ENCODE measurements around the gene GBE1.
A peak's percentile ranks its signal among the peaks of the same experiment; 100 is the strongest.

Gene GBE1

DNA sequence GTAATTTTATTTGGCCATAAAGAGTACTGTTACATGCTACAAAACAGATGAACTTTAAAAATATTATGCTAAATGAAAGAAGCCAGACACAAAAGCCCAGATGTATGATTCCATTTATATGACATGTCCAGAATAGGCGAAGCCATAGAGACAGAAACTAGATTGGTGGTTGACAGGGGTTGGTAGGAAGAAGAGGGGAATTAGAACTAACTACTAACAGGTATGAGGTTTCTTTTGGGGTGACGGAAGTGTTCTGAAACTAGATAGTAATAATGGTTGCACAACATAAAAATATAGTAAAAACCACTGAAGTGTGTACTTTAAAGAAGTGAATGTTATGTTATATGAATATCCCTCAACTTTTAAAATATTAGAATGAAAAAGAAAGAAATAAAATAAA is 66.1 kb downstream of the GBE1 start:
- no peak for DNase-seq

DNA sequence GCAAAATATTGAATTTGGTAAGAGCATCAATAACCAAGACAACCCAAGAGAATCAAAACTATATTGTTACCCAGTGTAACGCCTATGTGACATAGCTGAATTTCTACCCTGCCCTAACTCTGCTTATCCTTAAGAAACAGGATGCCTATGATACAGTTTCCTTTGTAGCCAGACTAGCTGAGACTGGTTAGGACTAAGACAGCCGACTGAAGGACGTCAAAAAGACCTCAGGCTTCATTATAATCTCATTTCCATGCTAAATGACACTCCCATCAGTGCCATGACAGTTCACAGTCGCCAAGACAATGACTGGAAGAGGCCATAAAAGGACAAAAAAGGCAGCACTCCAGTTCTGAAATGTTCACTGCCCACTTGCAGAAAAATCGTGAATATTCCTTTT is 66.8 kb downstream of the GBE1 start:
- no peak for DNase-seq

DNA sequence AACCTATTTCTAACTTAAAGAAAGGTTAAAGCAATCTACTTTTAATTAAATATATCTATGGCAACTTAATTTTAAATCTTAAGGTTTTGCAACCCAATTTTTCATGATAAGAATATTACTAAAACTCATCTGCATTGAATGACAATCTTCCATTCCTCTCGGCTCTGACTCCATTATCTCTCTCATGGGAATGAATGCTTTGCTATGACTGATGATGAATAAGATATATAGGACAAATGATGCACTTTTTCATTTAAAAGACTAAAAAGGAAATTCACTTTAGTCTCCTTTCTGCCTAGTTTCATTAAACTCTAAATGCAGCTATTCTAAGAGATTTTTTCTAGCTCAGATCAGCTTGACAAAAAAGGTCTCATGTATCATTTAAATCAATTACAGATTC is 68.7 kb downstream of the GBE1 start:
- no peak for DNase-seq

DNA sequence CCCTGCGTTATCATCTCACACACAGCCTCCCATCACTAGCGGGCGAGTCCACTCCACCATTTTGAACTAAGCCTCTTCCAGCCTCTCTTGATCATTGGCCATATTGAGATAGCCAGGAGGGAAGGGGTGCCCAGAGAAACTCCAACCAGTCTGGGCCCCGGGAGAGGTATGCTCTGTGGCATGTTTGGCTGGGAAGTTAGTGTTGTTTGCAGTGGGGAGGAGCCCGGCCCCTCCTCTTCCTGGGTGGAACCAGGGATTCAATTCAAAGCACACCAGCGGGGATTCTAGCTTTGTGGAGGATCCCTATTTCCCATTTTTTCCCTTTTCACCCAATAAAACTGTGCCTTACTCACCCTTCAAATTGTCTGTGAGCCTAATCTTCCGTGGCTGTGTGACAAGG is 71.8 kb downstream of the GBE1 start:
- DNase-seq = no peak

DNA sequence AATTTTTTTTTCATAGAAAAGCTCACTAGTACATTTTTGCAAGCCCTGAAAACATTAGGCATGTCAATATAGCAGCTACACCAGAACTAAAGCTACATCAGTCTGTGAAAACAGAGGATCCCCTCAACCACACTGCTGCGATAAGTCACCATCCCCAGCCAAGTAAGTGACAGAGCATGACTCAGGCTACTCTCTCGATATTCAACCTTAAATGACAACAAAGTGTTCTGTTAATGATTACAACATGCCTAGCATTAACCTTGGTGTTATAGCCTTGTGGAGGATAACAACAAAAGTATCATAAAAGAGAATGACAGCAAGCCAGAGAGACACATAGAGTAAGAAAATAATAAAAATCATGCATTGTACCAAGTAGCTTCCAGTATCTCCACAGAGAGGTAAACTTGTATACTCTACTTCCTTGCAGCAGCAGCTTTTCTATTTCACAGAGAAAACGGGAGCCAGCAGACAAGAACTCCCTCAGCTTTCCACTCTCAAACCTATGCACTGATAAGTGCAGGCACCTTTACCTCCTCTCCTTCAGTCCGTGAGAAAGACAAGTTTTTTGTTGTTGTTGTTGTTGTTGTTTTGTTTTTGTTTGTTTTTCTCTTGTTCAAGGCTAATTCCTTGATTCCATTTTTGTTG is 76.6 kb downstream of the GBE1 start:
- DNase-seq = no peak

DNA sequence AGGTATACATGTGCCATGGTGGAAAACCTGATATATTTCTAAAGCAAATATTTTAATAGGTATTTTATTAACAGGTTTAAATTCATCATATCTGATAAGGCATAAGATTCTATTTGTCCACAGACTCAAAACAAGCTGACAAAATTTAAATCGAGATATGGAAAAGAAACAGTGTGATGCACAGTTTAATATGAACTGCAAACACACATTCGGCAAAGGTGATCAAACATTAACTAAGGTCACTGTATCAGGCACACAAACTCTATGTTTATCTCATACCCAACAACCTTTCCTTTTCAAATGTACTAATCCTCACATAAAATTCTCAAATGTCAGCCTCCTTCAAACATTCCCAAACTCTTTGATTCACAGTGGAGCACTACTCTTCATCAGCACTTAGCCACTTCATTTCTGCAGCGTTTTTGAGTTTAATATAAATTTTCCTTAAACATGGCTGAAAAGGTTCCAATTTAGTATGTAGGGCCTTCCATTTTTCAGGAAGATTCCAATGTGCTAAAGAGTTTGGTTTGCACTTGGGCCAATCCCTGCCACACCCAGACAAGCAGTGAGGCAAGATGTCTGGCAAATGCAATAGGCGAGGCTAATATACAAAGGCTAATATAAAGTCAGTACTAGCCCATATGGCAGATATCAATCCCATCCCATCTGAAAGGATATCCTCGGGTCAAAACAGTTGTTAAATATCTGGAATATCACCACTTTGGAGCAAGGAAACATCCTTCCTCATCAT is 84.6 kb downstream of the GBE1 start:
- no peak for DNase-seq

DNA sequence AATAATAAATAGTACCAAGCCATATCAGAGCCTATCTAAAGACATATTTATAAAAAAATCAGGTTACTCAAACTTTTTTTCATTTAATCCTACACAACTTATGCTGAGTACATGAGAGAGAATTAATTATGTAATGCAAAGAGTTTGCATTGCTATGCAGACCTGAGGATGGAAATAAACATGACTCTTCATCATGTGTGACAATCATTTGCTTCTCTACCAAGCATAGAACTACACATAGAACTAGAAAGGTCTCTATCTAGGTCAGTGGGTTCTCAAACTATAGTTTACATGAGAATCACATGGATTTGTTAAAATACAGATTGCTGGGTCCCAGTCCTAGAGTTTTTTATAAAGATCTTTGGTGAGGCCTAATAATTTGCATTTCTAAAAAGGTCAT is 86.8 kb downstream of the GBE1 start:
- DNase-seq = no peak

DNA sequence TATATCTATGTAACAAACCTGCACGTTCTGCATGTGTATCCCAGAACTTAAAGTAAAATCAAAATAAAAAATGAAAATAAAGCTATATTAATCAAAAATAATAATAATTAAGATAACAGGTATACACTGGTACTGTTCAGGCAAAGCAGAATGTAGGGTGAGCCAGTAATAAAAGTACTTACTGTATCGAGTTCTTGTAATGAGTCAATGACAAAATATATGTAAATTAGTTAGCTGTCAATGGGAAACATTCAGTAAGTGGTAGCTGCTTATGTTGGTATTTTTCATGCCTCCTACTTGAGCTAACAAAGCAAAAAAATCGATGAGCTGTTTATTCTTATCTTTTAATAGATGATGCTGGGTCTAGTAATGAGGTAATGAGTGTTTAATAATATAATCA is 93.2 kb downstream of the GBE1 start:
- no peak for DNase-seq

DNA sequence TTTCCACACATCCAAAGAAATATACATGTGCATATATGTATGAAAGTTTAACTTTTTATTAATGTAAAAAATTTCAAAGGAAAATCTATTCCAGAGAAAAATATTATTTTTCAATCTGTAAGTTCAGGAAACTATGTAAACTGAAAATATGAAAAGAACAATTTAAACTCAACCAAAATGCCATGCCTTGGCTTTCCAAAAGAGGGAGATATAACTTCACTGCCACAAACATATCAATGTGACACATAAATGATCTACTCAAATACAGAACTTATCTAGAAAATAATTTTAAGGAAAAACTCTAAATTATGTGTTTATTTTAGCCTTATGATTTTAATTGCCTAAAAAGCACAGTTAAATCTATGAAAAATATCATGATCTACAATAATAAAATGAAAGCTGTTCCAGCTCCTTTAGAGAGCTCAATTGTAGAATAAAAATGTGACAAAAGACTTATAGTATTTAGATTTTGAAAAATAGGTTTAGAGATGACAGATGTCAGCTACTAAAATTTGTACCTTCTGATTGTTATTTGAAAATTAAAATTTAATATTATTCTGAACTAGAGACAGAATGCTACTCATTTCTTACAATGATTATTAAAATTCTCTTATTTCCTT is 94.8 kb downstream of the GBE1 start:
- peak; percentile 24 to 61 for DNase-seq

DNA sequence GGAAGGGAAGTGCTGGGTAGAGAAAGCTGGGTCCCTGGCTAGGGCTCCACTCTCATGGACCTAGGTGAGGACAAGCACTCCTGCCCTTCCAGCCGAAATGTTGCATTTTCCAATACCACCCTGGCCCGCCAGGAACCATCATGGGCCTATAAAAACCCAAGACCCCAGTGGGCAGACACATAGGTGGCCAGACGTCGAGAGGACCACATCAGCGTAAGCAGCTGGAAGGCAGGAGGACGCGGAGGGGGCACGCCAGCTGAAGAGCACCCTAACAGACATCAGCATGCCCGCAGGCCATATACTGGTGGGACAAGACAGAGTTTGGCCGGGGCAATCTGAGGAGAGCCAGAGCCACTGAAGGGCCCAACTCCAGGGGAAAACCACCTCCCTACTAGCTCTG is 98.3 kb downstream of the GBE1 start:
- DNase-seq = no peak

DNA sequence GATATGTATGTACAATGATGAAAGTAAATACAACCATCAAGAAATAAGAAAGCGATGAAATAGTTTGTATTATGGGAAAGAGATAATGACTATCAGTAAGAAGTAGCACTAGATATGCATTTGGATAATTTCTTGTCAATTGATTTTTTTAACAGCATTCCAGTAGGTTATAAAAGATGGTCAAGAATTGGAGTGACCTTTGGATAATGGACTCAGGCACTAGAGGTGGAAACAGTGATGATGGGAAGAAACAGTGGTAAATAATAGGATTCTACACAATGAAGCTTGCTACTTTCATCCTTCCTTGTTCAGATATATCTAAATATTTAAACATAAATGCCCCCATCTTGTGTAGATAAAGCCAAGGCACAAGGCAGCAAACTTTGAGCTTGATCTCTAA is 101.4 kb downstream of the GBE1 start:
- no peak for DNase-seq

DNA sequence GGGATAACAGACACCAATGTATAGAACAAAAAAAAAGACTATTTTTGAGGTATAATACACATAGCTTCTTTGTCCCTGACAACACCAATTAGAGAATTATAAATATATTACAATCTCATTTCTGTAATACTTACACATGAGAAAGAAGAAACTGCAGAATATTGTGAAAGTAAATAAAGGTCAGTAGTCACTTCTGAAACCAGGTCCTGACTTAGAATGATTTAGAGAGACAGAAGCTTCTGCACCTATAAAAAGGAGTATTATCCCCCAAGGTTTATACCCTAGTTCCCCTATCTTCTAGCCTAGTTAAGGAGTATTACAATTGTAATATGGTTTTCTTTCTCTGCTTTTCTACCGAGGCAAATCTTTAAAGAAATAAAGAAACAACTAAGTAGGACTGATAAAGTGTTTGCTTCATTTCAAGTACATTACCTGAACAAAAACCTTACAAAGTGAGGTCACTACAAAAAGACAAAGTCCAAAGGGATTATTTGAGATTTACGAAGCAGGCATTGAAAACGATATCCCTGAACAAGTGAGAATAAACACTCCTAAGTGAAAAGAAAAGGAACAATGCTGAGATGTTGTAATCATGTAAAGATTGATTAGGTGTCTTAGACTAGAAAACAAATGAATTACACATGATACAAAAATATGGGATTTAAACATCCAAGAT is 103.0 kb downstream of the GBE1 start:
- no peak for DNase-seq

DNA sequence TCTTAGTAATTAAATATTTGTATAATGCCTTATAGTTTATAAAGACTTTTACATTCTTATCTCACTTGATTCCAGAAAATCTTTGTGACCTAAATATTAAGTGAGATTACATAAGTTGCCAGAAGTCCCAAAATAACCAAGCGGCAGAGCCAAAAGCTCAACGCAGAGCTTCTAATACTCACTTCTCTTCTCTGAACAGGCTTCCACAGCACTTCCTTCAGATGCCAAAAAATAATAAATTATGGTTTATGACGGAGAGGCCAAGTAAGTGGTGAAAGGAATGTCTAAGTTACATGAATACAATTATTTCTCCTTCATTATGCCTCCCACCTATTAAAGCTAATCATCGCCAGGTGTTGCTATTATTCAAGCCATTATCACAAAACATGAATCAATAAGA is 110.3 kb downstream of the GBE1 start:
- DNase-seq = no peak

DNA sequence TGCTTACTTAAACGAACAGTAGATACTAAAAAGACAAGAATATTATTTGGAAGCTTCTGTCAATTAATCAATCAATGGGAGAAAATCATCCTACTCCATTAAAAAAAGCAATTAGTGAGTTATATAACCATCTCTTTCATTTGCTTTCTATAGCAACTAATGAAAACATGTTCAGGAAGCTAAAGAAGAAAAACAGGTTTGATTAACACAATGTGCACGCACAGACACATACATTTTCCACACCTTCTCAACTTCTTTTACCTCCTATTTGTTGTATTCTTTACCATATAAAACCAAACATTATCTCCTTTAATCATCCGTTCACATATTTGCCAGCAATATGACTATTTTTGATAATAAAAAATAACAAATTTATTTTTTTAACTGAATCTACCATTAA is 111.3 kb downstream of the GBE1 start:
- no peak for DNase-seq

DNA sequence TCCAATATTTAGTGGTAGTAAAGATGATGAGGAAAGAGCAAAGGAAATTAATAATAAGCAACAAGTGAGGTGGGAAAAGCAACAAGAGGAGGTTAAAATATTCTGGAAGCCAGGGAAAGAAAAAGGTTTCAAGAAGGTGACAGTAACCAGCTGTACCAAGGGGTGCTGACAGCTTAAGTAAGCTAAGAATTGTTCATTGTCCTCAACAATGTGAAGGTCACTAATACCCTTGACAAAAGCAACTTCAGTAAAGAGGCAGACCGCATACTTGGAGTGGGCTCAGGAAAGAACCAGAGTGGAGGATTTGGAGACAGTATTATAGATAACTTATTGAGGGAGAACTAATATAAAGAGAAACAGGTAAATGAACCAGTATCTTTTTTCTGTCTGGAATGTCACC is 116.2 kb downstream of the GBE1 start:
- DNase-seq = no peak

DNA sequence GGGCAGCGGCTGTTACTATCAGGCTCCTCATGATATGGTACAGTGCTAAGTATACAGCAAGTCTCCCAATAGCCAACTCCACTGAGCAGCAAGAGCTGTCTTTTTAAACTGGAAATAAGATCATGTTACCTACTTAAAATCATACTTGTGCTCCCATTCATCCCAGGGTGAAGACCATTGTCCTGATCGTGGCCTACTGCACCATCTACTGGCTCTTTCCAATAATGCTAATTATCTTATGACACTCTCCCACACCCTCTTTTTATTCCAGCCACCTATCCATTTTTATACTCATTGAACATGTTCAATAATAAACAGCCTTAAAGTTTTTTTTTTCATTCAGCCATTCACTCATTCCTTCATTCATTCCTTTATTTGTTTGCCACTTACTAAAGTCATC is 117.7 kb downstream of the GBE1 start:
- DNase-seq = peak; percentile 67 to 84

DNA sequence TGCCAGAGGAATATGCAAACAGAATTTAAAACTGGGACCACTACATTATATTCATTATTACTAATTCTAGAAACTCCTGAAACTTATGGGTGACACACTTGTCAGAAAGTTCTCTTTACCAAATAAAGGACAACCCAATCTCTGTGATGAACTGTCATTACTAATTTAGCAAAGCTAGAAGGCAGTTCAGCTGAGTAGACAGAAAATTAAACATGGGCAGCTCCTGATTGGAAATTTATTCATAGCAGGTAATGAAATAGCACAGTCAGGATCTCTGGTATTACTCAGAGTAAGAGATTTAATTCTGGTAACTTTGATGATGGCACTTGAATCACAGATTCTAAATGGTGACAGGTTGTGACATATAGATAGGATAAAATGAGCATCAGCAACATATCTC is 123.0 kb downstream of the GBE1 start:
- no peak for DNase-seq

DNA sequence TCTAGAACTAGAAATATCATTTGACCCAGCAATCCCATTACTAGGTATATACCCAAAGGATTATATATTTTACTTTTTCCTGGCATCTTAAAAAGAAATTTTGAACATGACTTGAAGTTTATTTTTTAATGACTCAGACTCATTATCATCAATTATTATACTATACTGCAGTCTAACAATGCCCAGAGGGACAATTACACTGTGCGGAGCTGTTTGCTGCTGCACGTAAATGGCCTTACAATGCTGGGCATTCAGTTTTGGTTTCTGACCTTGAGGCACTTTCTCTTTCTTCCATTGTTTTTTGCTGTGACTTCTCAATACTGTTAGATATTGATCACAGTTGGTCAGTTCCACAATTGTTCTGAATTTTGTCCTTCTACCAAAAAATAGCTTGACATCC is 128.8 kb downstream of the GBE1 start:
- DNase-seq = no peak

DNA sequence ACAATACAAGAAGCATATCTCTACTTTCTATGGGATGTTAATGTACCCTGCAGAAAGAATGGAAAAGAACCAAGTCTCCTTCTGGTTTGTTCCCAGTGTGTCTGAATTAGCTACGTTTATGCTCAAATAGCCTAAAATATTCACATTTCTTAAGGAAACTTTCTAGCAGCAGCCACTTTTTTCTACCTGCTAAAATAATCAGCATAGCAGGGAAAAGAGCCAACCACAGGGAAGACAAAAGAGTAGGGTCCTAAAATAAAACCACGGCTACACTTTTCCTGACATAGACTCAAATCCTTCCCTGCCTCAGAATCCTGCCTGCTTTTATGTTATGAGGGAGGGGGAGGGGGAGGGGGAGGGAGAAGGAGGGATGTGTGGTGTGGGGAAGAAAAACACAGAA is 136.7 kb downstream of the GBE1 start:
- no peak for DNase-seq

DNA sequence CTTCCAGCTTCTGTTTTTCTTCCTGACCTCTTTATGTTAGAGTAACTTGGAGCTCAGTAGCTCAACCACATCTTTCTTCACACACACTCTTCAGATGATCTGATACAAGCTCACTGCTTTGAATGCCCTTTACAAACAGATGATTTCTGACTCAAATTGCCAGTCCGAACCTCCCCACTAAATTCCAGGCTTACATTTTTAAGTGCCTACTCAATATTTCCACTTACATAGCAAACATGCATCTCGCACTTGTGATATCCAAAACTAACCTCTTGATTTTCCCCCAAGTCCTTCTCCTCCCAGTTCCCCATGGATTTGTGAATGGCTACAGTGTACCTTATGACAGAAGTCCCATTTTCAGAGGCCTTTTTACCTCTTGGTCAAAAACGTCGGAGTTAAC is 139.1 kb downstream of the GBE1 start:
- DNase-seq = no peak

DNA sequence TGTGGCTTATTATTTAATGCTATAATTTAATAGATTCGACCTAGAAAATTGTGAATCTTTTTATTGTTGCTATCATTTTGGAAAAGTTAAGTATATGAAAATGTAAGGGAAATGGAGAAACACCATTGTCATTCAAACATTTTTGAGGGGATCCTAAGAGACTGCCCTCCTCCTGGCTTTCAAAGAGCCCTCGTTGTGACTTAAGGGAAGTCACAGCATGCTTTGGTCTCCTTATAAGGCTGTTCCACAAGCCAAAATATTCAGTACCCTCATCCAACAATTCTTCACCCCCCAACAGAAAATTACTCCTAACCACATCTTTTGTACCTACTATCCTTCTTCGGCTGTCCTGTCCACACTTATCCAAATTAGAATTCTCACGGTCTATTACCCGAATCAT is 140.2 kb downstream of the GBE1 start:
- no peak for DNase-seq

DNA sequence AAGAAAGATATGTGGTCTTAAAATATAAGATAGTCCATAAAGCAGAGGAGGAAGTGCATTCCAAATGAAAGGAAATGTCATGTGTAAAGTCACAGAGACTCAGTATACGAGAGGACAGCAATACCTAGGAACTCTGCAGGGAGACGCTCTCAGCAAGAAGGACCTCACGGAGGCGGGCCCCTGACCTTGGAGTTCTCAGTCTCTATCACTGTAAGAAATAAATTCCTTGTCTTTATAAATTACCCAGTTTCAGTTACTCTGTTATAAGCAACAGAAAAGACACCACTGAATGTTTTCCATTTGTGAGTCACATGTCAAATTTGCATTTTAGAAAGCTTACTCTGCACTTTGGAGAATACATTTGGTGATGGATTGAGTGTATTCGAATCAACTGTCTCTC is 140.6 kb downstream of the GBE1 start:
- no peak for DNase-seq

DNA sequence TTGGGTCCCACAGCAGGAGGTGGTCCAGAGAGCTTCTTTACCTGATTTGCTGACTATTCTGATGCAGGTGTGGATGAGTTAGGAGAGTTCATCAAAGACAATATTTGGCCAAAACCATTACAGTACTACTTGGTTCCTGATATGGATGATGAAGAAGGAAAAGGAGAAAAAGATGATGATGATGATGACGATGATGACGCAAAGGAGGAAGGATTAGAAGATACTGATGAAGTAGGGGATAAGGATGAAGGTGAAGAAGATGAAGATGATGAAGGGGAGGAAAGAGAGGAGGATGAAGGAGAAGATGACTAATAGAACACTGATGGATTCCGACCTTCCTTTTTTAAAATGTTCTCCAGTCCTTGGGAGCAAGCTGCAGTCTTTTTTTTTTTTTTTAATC is 148.7 kb downstream of the GBE1 start:
- DNase-seq = no peak

DNA sequence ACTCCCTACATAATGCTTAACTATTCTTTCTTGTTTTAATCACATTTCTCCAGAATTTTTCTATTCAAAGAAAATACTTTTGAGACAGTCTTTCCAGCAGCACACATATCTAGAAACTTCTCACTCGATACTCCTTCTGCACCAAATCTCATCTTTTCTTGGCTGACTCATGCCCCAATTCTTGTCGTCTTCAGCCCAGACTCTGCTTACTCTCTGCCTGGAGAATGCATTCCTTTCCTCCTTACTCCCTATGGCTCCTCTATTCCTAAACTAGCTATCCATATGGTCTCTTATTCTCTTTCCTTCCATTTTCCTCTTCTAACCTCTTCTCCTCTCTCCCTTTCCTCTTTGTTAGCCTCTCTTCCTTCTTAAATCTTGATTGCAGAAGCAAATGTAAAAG is 158.7 kb downstream of the GBE1 start:
- DNase-seq = no peak
